DND-41 (cell line): ENCODE results near the gene TAS1R3.

Source experiments
- EZH2 ChIP-seq: IDR thresholded peaks from 3 replicates; pipeline ENCODE4 v1.6.1; 2012; ENCODE audit warnings: borderline replicate concordance, low read depth, mild to moderate bottlenecking, moderate library complexity, low read length, inconsistent platforms; ENCODE audit not compliant: severe bottlenecking
- TF ChIP-seq, protein P1 (sequence below): IDR thresholded peaks from 2 replicates; pipeline ENCODE4 v1.5.1; 2012; ENCODE audit warnings: borderline replicate concordance, low read length, moderate library complexity, mild to moderate bottlenecking; ENCODE audit not compliant: poor library complexity, severe bottlenecking; ENCODE audit errors: extremely low read depth

DNA sequence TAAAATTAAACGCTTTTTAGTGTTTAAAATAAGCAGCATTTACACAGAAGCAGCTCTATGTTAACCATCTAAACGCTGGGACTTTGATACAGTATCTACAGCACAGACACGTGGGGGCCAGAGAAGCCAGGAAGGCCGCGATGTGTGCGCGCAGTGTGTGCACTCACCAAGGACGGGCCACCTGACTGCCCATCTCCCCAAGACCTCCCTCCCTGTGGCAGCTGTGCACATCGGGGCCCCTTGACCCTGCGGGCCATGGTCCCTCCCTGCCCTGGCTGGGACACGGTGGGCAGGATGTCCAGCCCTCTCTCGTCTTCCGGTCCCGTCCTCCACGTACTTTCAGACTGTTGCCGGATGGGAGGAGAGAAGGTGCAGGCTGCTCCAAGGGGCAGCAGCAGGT lies 4.2 kb downstream of the TAS1R3 start:
- TF ChIP-seq EZH2 = no peak
- TF ChIP-seq, protein P1, sequence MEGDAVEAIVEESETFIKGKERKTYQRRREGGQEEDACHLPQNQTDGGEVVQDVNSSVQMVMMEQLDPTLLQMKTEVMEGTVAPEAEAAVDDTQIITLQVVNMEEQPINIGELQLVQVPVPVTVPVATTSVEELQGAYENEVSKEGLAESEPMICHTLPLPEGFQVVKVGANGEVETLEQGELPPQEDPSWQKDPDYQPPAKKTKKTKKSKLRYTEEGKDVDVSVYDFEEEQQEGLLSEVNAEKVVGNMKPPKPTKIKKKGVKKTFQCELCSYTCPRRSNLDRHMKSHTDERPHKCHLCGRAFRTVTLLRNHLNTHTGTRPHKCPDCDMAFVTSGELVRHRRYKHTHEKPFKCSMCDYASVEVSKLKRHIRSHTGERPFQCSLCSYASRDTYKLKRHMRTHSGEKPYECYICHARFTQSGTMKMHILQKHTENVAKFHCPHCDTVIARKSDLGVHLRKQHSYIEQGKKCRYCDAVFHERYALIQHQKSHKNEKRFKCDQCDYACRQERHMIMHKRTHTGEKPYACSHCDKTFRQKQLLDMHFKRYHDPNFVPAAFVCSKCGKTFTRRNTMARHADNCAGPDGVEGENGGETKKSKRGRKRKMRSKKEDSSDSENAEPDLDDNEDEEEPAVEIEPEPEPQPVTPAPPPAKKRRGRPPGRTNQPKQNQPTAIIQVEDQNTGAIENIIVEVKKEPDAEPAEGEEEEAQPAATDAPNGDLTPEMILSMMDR = no peak
